ENCODE data around the gene TBC1D10A. TPM values are rescaled to one million over a fixed set of nuclear protein-coding genes. Genes with fewer than 3 reads are reported as not detected.

The TBC1D10A gene
- total RNA-seq, 1 donor, result 29.8 TPM

GRCh38 chr22:30357650-30358215 lies 31.0 kb upstream of the TBC1D10A start:
- no peak for DNase-seq (ENCODE audit: low read depth)
- peak overlapping the region; percentile 91 for H3K4me3 ChIP-seq (ENCODE audit: low read depth, low read length)
- no peak for TF ChIP-seq CTCF (IDR thresholded peaks at IDR 0.05; ENCODE audit: insufficient read depth, low read depth, low read length)

GRCh38 chr22:30357236-30357570 lies 30.5 kb upstream of the TBC1D10A start:
- no peak for DNase-seq (ENCODE audit: low read depth)
- H3K4me3 ChIP-seq (ENCODE audit: low read depth, low read length), result peak overlapping the region; percentile 91
- no peak for TF ChIP-seq CTCF (IDR thresholded peaks at IDR 0.05; ENCODE audit: insufficient read depth, low read depth, low read length)

GRCh38 chr22:30356449-30357235 lies 29.9 kb upstream of the TBC1D10A start, which contains the start of the genes CCDC157 and SF3A1:
CCDC157 (plus strand) TSS chr22:30357007; CDS start chr22:30366001, 8,994 bp downstream.
SF3A1 (minus strand) TSS chr22:30356894; CDS start chr22:30356792, 102 bp downstream.
- no peak for TF ChIP-seq CTCF (IDR thresholded peaks at IDR 0.05; ENCODE audit: insufficient read depth, low read depth, low read length)
- DNase-seq (ENCODE audit: low read depth), result peak; percentile 94
- H3K4me3 ChIP-seq (ENCODE audit: low read depth, low read length), result peak within 1 kb of the TSS; percentile 91

GRCh38 chr22:30354644-30355043 lies 27.9 kb upstream of the TBC1D10A start:
- TF ChIP-seq CTCF (IDR thresholded peaks at IDR 0.05; ENCODE audit: insufficient read depth, low read depth, low read length), result no peak
- H3K4me3 ChIP-seq (ENCODE audit: low read depth, low read length), result no peak overlapping the region
- no peak for DNase-seq (ENCODE audit: low read depth)

GRCh38 chr22:30351226-30351625 lies 24.5 kb upstream of the TBC1D10A start:
- no peak for DNase-seq (ENCODE audit: low read depth)
- no peak for TF ChIP-seq CTCF (IDR thresholded peaks at IDR 0.05; ENCODE audit: insufficient read depth, low read depth, low read length)
- H3K4me3 ChIP-seq (ENCODE audit: low read depth, low read length), result no peak overlapping the region

GRCh38 chr22:30348809-30349208 lies 22.1 kb upstream of the TBC1D10A start:
- H3K4me3 ChIP-seq (ENCODE audit: low read depth, low read length), result no peak overlapping the region
- TF ChIP-seq CTCF (IDR thresholded peaks at IDR 0.05; ENCODE audit: insufficient read depth, low read depth, low read length), result no peak
- DNase-seq (ENCODE audit: low read depth), result no peak

All from fibroblast of villous mesenchyme (primary cell).